ENCODE results near the gene GRHPR. TPM values are rescaled to one million over a fixed set of nuclear protein-coding genes. Genes with fewer than 3 reads are reported as not detected.
"Not testable (repeated sequence)": the region's sequence is repeated elsewhere in the genome, so short reads cannot be mapped to it uniquely, and the experiment has no call there.

The GRHPR gene
- polyA plus RNA-seq, 1 donor from 2014 or later, result 84.6 TPM

- H3K27me3 Mint-ChIP-seq, result no peaks in the 10 kb centered on the region
Observed at GRCh38 chr9:37385286-37385685, 37.2 kb upstream of the GRHPR start.

DNA sequence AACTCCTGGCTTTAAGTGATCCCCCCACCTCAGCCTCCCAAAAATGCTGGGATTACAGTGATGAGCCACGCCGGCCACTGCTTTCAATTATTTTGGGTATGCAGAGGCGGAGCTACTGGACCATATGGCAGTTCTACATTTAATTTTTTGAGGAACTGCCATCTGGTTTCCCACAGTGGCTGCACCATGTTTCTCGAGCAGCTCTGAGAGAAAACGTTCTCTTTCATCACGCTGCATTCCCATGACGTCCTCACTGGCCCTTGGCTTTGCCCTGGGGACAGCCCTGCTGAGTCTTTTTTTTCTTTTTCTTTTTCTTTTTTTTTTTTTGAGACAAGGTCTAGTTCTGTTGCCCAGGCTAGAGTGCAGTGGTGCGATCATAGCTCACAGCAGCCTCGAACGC, 35.5 kb upstream of the GRHPR start:
- H3K36me3 Mint-ChIP-seq, result peaks cover under 1% of the 10 kb centered on the region
- peak overlapping the region in 2 of 4 donors; percentile 54 to 65 for H3K4me3 Mint-ChIP-seq
- H3K9me3 Mint-ChIP-seq, result no peaks in the 10 kb centered on the region
- peaks cover 43 to 49% (median 47%) of the 10 kb centered on the region in 3 donors for H3K4me1 Mint-ChIP-seq
- H3K27me3 Mint-ChIP-seq, result no peaks in the 10 kb centered on the region
- H3K27ac Mint-ChIP-seq, result peak overlapping the region in 2 of 3 donors; percentile 53 to 63

More at GRCh38 chr9:37385286-37385685, 37.2 kb upstream of the GRHPR start:
- peaks cover 51 to 54% (median 52%) of the 10 kb centered on the region in 3 donors for H3K4me1 Mint-ChIP-seq
- H3K36me3 Mint-ChIP-seq, result peaks cover 4% of the 10 kb centered on the region
- peak overlapping the region in 2 of 3 donors; percentile 54 to 76 for H3K27ac Mint-ChIP-seq
- no peaks in the 10 kb centered on the region for H3K9me3 Mint-ChIP-seq
- peak overlapping the region in 1 of 4 donors; percentile 49 for H3K4me3 Mint-ChIP-seq

GRCh38 chr9:37390759-37391158, 31.7 kb upstream of the GRHPR start:
- H3K4me1 Mint-ChIP-seq, result peaks cover 22 to 29% (median 26%) of the 10 kb centered on the region in 3 donors
- H3K27ac Mint-ChIP-seq, result peak overlapping the region; percentile 14 to 53 (median 29)
- peak overlapping the region in 2 of 4 donors; percentile 49 to 79 for H3K4me3 Mint-ChIP-seq
- H3K9me3 Mint-ChIP-seq, result no peaks in the 10 kb centered on the region
- H3K36me3 Mint-ChIP-seq, result no peaks in the 10 kb centered on the region
- H3K27me3 Mint-ChIP-seq, result no peaks in the 10 kb centered on the region

DNA sequence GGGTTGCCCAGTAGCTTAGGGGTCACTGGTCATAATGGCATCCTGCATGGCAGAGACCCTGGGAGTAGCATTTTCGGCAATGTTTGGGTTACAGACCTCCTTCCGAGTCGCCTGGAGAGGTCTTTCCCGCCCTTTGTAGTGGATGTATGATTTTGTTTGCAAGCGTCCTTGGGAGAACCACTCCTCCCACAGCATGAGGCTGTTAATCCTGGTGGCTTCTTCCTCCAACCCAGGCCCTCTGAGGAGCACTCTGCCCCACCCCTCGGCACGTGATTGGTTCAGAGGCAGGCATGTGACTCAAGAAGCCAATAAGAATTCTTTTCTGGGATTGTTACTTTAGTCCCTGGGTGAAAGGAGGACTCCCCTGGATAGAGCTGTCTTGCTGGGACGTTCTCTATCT, 30.2 kb upstream of the GRHPR start:
- peak overlapping the region in 1 of 3 donors; percentile 43 for H3K27ac Mint-ChIP-seq
- no peak overlapping the region for H3K4me3 Mint-ChIP-seq
- peaks cover 17 to 22% (median 18%) of the 10 kb centered on the region in 3 donors for H3K4me1 Mint-ChIP-seq
- H3K36me3 Mint-ChIP-seq, result no peaks in the 10 kb centered on the region
- H3K27me3 Mint-ChIP-seq, result no peaks in the 10 kb centered on the region
- H3K9me3 Mint-ChIP-seq, result no peaks in the 10 kb centered on the region

GRCh38 chr9:37395229-37395628, 27.3 kb upstream of the GRHPR start:
- Mint-ChIP-seq H3K4me1 (peaks cover 22 to 29% (median 25%) of the 10 kb centered on the region in 3 donors), H3K36me3 (no peaks in the 10 kb centered on the region), H3K27me3 (no peaks in the 10 kb centered on the region), H3K27ac (peak overlapping the region in 1 of 3 donors; percentile 92), H3K9me3 (no peaks in the 10 kb centered on the region), H3K4me3 (peak overlapping the region in 1 of 4 donors; percentile 60)

DNA sequence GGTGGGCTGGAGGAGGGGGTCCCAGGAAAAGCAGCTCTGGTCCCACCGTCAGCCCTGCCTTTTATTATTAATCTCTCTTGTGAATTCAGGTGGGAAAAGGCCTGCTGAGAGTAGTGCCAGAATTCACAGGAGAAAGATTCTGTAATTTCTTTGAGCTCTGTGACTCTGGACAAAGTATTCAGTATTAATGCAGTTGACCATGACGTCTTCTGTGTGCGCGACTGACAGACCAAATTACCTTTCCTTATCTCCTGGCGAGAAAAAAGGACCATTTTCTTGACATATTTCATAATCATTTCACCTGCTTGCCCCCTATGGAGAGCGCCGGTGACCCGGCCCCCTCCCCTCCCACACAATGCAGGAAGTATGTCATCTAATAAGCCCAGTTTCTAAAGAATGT, 26.8 kb upstream of the GRHPR start:
- Mint-ChIP-seq H3K4me3 (peak overlapping the region in 2 of 4 donors; percentile 55 to 60), H3K27ac (peak overlapping the region in 1 of 3 donors; percentile 92), H3K9me3 (no peaks in the 10 kb centered on the region), H3K4me1 (peaks cover 18 to 25% (median 22%) of the 10 kb centered on the region in 3 donors), H3K36me3 (no peaks in the 10 kb centered on the region), H3K27me3 (no peaks in the 10 kb centered on the region)

DNA sequence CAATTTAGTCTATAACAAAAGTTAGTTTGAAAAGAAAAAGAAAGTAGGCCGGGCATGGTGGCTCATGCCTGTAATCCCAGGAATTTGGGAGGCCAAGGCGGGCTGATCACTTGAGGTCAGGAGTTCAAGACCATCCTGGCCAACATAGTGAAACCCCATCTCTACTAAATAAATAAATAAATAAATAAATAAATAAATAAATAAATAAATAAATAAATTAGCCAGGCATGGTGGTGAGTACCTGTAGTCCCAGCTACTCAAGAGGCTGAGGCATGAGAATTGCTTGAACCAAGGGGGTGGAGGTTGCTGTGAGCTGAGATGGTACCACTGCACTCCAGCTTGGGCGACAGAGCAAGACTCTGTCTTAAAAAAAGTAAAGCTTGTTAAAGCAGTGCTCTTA, 24.5 kb upstream of the GRHPR start:
- H3K4me3 Mint-ChIP-seq, H3K27ac Mint-ChIP-seq: not testable (repeated sequence)

DNA sequence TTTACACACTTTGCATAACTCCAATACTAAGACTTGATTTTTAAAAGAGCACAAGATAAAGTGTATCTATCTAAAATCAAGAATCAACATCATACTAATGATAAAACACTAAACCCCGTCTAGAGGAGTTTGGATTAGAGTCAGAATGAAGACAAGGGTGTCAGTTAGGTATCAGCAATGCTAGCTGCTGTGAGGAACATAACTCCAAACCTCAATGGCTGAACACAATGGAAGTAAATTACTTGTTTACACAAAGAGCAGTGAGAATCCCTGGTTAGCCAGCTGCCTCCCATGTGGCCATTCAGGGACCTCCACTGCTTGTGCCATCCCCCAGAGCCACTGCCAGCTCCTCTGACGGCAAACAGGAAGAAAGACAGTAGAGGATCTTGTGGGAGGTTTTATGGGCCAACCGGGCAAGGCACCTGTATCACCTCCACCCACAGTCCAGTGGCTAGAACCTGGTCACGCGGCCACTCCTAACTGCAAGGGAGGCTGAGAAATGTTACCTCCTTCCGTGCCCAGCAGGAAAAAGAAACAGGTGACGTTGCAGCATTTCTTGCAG, 24.0 kb upstream of the GRHPR start:
- H3K27me3 Mint-ChIP-seq, result peaks cover 9% of the 10 kb centered on the region
- H3K27ac Mint-ChIP-seq, result peak overlapping the region in 1 of 3 donors; percentile 4
- peaks cover 25 to 30% (median 30%) of the 10 kb centered on the region in 3 donors for H3K4me1 Mint-ChIP-seq
- peak overlapping the region in 1 of 4 donors; percentile 75 for H3K4me3 Mint-ChIP-seq
- no peaks in the 10 kb centered on the region for H3K36me3 Mint-ChIP-seq
- H3K9me3 Mint-ChIP-seq, result no peaks in the 10 kb centered on the region

More for the DNA sequence above, 24.5 kb upstream of the GRHPR start:
- not testable (repeated sequence) for H3K27me3 Mint-ChIP-seq, H3K9me3 Mint-ChIP-seq, H3K36me3 Mint-ChIP-seq
- peaks cover 20 to 25% (median 24%) of the 10 kb centered on the region in 3 donors for H3K4me1 Mint-ChIP-seq

DNA sequence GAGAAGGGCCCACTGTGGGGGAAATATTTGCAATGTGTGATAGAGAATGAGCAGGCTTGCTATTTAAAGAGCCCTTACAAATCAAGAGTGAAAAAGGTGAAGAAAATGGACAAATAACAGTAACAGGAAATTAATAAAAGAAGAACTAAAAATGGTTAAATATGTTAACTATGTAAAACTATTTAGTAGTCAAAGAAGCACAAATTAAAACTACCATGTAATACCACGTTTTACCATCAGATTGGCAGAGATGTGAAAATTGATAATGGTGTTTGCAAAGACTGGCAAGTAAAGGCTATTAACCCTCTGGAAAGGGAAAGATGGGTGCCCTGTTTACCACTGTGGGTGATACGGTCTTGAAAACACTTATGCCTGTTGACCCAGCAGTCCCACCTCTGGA, 23.2 kb upstream of the GRHPR start:
- Mint-ChIP-seq H3K4me1 (peaks cover 30 to 35% (median 31%) of the 10 kb centered on the region in 3 donors), H3K27me3 (peaks cover 13% of the 10 kb centered on the region), H3K9me3 (no peaks in the 10 kb centered on the region), H3K36me3 (no peaks in the 10 kb centered on the region), H3K27ac (no peak overlapping the region), H3K4me3 (no peak overlapping the region)

GRCh38 chr9:37404590-37404989, 17.9 kb upstream of the GRHPR start:
- no peaks in the 10 kb centered on the region for H3K36me3 Mint-ChIP-seq

DNA sequence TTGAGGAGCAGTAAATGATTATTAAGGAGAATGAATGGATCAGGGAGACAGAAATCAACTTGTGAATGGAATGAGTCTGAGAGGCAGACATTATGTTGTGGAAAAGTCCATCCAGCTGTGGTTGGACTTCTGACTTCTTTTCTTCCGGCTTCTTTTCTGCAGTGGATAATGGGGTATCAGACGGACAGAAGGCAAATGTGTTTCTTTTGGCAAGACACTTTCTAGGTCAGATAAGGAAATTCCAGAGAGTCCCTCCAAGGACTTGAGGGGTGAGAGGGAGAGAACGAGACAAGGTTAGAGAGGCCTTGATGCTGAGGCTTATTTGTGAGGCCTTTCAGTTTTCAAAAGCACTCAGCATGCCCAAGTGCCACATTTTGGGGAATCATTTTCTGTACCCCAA, 17.1 kb upstream of the GRHPR start:
- peaks cover 16% of the 10 kb centered on the region for H3K27me3 Mint-ChIP-seq
- H3K4me3 Mint-ChIP-seq, result no peak overlapping the region
- H3K9me3 Mint-ChIP-seq, result no peaks in the 10 kb centered on the region
- no peaks in the 10 kb centered on the region for H3K36me3 Mint-ChIP-seq
- H3K4me1 Mint-ChIP-seq, result peaks cover 30 to 47% (median 36%) of the 10 kb centered on the region in 3 donors
- H3K27ac Mint-ChIP-seq, result peak overlapping the region in 2 of 3 donors; percentile 1 to 41

More at GRCh38 chr9:37404590-37404989, 17.9 kb upstream of the GRHPR start:
- H3K27me3 Mint-ChIP-seq, result peaks cover 16% of the 10 kb centered on the region
- H3K4me3 Mint-ChIP-seq, result no peak overlapping the region
- peaks cover 29 to 42% (median 36%) of the 10 kb centered on the region in 3 donors for H3K4me1 Mint-ChIP-seq
- H3K9me3 Mint-ChIP-seq, result no peaks in the 10 kb centered on the region
- peak overlapping the region in 1 of 3 donors; percentile 41 for H3K27ac Mint-ChIP-seq

GRCh38 chr9:37405764-37406380, 16.6 kb upstream of the GRHPR start:
- Mint-ChIP-seq H3K36me3 (no peaks in the 10 kb centered on the region), H3K27ac (peak overlapping the region in 2 of 3 donors; percentile 6 to 19), H3K9me3 (no peaks in the 10 kb centered on the region), H3K27me3 (peaks cover 16% of the 10 kb centered on the region), H3K4me1 (peaks cover 31 to 51% (median 38%) of the 10 kb centered on the region in 3 donors), H3K4me3 (peak overlapping the region in 2 of 4 donors; percentile 5 to 15)

DNA sequence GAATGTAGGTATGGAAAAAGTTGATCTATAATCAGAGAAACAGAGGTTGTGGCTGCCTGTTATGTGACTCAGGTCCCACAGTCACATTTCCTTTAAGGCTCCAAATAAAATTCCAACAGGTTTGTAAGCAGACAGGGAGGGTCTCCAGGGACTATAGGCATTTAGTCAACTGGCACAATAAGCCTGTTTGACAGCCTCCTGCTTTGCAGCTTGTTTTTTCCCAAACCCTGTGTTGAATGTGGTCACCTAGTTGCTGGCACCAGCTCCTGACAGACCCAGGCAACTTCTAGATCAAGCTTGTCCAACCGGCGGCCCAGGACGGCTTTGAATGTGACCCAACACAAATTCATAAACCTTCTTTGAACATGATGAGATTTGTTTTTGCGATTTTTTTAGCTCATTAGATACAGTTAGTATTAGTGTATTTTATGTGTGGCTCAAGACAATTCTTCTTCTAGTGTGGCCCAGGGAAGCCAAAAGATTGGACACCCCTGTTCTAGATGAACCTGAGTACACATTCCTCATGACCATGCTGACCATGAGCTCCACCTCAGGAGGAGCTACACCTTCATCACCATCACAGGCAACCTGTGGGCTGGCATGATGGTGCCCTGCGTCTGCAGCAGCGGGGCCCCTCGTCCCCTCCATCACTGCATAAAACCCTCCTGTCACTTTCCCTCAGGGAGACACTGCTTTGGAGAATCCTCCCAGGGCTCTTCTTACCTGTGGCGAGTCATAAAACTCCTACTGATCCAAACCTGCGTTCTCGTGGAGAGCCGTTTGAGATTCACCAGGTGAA, 15.7 kb upstream of the GRHPR start:
- Mint-ChIP-seq H3K4me3 (peak overlapping the region in 3 of 4 donors; percentile 5 to 76 (median 31)), H3K36me3 (no peaks in the 10 kb centered on the region), H3K27me3 (peaks cover 16% of the 10 kb centered on the region), H3K27ac (peak overlapping the region in 2 of 3 donors; percentile 6 to 19), H3K4me1 (peaks cover 39 to 53% (median 41%) of the 10 kb centered on the region in 3 donors), H3K9me3 (no peaks in the 10 kb centered on the region)

DNA sequence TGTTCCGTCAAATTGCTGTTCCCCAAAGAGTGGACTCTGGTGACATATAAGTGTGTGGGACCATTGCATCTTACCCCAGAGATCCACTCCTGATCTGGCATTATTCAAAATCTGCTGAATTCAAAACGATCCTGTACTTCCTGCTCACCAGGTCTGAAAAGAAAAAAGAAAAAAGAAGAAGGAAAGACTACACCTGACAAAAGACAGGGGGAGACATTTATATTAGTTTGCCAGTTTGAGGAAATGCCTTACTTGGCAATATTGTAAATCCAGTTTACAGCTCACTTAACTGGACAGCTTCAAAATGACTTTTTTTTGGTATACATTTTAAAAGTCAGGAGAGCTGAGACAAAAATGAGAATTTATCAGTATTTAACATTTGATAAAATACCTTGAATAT, 15.0 kb upstream of the GRHPR start:
- no peaks in the 10 kb centered on the region for H3K36me3 Mint-ChIP-seq

More for the DNA sequence above, 15.0 kb upstream of the GRHPR start:
- Mint-ChIP-seq H3K9me3 (no peaks in the 10 kb centered on the region), H3K4me3 (peak overlapping the region in 2 of 4 donors; percentile 0 to 76), H3K27me3 (peaks cover 16% of the 10 kb centered on the region), H3K27ac (peak overlapping the region in 1 of 3 donors; percentile 1), H3K4me1 (peaks cover 39 to 57% (median 41%) of the 10 kb centered on the region in 3 donors)
